IPS-18a (cell line): ENCODE measurements around the gene CBFA2T3.
"Not testable (repeated sequence)": the region's sequence is repeated elsewhere in the genome, so short reads cannot be mapped to it uniquely, and the experiment has no call there.

ENCODE experiments used
- H3K27ac ChIP-seq: one replicate; pipeline ENCODE4 v1.5.1; 2013; ENCODE audit warnings: low read length
- H3K27me3 ChIP-seq: one replicate; pipeline ENCODE4 v1.6.1; 2013; ENCODE audit warnings: mild to moderate bottlenecking, low read length; ENCODE audit not compliant: control insufficient read depth, insufficient read depth
- H3K36me3 ChIP-seq: one replicate; pipeline ENCODE4 v1.6.1; 2013; ENCODE audit warnings: low read depth, low read length; ENCODE audit not compliant: control insufficient read depth
- H3K4me1 ChIP-seq: one replicate; pipeline ENCODE4 v1.6.1; 2013; ENCODE audit warnings: low read depth, low read length; ENCODE audit not compliant: control insufficient read depth
- H3K4me3 ChIP-seq: one replicate; pipeline ENCODE4 v1.5.1; 2013; ENCODE audit warnings: low read length
- H3K9ac ChIP-seq: one replicate; pipeline ENCODE4 v1.6.1; 2013; ENCODE audit warnings: mild to moderate bottlenecking, low read length, moderate library complexity
- H3K9me3 ChIP-seq: one replicate; pipeline ENCODE4 v1.6.1; 2013; ENCODE audit warnings: low read depth, low read length; ENCODE audit not compliant: control insufficient read depth

Gene CBFA2T3

GRCh38 chr16:89009343-89010209 is 32.6 kb upstream of the CBFA2T3 start:
- H3K4me3 ChIP-seq: no peak overlapping the region
- H3K9ac ChIP-seq: no peak overlapping the region
- H3K36me3 ChIP-seq: no peaks in the 10 kb centered on the region
- no peaks in the 10 kb centered on the region for H3K9me3 ChIP-seq
- H3K27ac ChIP-seq: no peak overlapping the region
- no peaks in the 10 kb centered on the region for H3K4me1 ChIP-seq
- no peaks in the 10 kb centered on the region for H3K27me3 ChIP-seq

DNA sequence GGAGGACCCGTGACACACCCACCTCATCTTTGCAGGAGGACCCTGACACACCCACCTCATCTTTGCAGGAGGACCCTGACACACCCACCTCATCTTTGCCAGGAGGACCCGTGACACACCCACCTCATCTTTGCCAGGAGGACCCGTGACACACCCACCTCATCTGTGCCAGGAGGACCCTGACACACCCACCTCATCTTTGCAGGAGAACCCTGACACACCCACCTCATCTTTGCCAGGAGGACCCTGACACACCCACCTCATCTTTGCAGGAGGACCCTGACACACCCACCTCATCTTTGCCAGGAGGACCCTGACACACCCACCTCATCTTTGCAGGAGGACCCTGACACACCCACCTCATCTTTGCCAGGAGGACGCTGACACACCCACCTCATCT is 31.8 kb upstream of the CBFA2T3 start:
- H3K27ac ChIP-seq: not testable (repeated sequence)

DNA sequence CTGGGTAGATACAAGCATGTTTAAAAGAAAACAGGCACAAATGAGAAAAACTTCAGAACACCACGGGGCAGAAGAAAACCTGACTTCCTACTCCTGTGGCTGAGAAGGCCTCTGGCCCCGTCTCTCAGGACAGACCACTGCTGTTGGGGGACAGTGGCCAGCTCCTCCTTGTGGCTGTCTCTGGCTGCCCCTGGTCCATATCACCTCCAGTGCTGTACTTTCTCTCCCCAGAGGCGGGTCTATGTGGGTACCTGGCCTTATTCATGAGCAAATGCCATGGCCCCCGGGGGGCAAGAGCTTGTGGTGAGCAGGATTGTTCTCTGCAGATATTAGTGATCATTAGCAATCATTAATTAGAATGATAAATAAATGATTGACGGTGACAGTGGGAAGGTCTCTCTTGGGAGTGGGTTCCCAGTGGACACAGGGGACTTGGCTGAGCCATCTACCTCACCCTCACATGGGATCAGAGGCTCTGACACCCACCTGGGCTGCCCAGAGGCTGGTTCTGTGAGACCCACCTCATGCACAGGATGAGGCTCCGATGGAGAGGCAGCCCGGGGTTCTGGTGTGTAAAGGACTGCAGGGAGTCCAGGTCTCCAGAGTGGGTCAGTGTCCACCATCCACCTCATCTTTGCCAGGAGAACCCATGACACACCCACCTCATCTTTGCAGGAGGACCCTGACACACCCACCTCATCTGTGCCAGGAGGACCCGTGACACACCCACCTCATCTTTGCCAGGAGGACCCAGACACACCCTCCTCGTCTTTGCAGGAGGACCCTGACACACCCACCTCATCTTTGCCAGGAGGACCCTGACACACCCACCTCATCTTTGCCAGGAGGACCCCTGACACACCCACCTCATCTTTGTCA is 30.6 kb upstream of the CBFA2T3 start:
- no peaks in the 10 kb centered on the region for H3K4me1 ChIP-seq
- no peak overlapping the region for H3K9ac ChIP-seq
- H3K27ac ChIP-seq: no peak overlapping the region

More for the DNA sequence above, 31.8 kb upstream of the CBFA2T3 start:
- H3K27me3 ChIP-seq, H3K9ac ChIP-seq, H3K4me1 ChIP-seq, H3K4me3 ChIP-seq, H3K36me3 ChIP-seq, H3K9me3 ChIP-seq: not testable (repeated sequence)

GRCh38 chr16:89006036-89006752 is 29.2 kb upstream of the CBFA2T3 start:
- H3K4me1 ChIP-seq: peaks cover 6% of the 10 kb centered on the region
- H3K27ac ChIP-seq: no peak overlapping the region
- no peaks in the 10 kb centered on the region for H3K36me3 ChIP-seq
- H3K4me3 ChIP-seq: no peak overlapping the region
- no peak overlapping the region for H3K9ac ChIP-seq
- H3K9me3 ChIP-seq: no peaks in the 10 kb centered on the region
- H3K27me3 ChIP-seq: peaks cover 9% of the 10 kb centered on the region

More for the DNA sequence above, 30.6 kb upstream of the CBFA2T3 start:
- H3K4me3 ChIP-seq: no peak overlapping the region
- H3K36me3 ChIP-seq: no peaks in the 10 kb centered on the region
- H3K27me3 ChIP-seq: no peaks in the 10 kb centered on the region
- no peaks in the 10 kb centered on the region for H3K9me3 ChIP-seq

DNA sequence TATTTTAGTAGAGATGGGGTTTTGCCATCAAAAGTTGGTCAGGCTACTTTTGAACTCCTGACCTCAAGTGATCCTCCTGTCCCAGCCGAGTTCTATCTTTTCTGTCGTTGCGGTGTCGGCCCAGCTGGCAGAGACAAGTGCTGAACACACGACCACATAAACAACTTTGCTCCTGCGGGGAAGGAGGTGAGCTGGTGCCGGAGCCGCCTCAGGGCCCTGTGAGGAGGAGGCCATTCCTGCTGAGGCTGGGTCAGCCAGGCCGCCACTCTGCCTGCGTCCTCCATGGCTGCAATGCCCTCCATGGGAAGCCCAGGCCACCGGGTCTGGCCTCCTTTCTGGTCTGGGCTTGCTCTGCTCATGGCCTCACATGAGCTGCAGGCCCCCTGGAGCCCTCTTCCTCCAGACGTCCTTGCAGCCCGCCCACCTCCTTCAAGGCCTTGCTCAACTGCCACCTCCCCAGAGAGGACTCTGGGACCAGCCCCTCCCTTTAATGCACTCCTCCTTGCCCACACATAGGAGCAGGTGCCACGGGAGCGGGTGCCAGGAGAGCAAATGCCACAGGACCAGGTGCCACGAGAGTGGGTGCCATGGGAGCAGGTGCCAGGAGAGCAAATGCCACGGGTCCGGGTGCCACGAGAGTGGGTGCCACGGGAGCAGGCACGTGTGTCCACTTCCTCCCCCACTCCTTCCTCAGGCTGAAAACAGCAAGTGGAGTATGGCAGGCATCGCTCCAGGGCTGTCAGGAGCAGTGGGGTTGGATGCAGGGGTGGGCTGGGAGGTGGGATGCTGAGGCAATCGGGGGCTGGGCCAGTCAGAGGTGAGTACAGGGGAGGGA is 28.4 kb upstream of the CBFA2T3 start:
- Histone ChIP-seq H3K27ac (no peak overlapping the region), H3K9ac (no peak overlapping the region), H3K9me3 (no peaks in the 10 kb centered on the region), H3K4me3 (no peak overlapping the region), H3K4me1 (peaks cover 8% of the 10 kb centered on the region), H3K27me3 (peaks cover 17% of the 10 kb centered on the region), H3K36me3 (no peaks in the 10 kb centered on the region)

DNA sequence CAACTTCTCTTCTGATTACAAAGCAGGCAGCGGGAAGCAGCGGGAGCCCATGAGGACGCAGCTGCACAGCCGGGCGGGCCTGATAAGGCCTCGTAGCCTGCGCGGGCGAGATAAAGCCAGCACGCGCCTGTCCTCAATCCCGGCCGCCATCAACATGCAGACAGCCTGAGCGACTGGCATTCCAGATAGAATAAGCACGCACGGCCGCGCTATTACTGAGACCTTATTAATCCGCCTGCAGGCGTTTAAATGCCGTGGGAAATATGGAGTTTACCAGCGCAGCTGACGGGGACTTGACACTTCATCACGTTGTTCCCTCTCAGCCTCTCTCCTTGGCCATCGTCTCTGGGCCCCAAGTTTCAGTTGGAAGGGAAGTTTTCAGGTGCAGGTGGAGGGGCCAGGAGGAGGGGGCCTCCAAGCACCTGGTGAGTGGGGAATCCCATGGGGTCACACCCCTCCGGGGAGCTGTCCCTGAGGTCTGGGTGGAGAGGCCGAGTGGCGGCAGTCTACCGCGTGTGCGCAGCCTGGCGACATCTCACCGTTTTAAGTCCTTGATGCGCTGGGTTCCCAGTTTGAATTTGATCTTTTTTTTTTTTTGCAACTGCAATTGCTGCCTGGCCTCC is 27.3 kb upstream of the CBFA2T3 start:
- no peak overlapping the region for H3K4me3 ChIP-seq
- H3K36me3 ChIP-seq: no peaks in the 10 kb centered on the region
- no peak overlapping the region for H3K27ac ChIP-seq
- H3K9ac ChIP-seq: no peak overlapping the region
- no peaks in the 10 kb centered on the region for H3K9me3 ChIP-seq
- H3K27me3 ChIP-seq: peaks cover 23% of the 10 kb centered on the region
- H3K4me1 ChIP-seq: peaks cover 13% of the 10 kb centered on the region

GRCh38 chr16:89003831-89004208 is 26.8 kb upstream of the CBFA2T3 start:
- Histone ChIP-seq H3K9me3 (no peaks in the 10 kb centered on the region), H3K27me3 (peaks cover 23% of the 10 kb centered on the region), H3K4me3 (no peak overlapping the region), H3K27ac (no peak overlapping the region), H3K4me1 (peaks cover 13% of the 10 kb centered on the region), H3K9ac (no peak overlapping the region), H3K36me3 (no peaks in the 10 kb centered on the region)

- H3K27ac ChIP-seq: no peak overlapping the region
- H3K4me3 ChIP-seq: no peak overlapping the region
- peaks cover 13% of the 10 kb centered on the region for H3K4me1 ChIP-seq
- no peaks in the 10 kb centered on the region for H3K36me3 ChIP-seq
- no peak overlapping the region for H3K9ac ChIP-seq
- H3K9me3 ChIP-seq: no peaks in the 10 kb centered on the region
- H3K27me3 ChIP-seq: peaks cover 23% of the 10 kb centered on the region
Measured at GRCh38 chr16:89002851-89003830, 26.1 kb upstream of the CBFA2T3 start.

GRCh38 chr16:89002081-89002480 is 25.1 kb upstream of the CBFA2T3 start:
- not testable (repeated sequence) for H3K36me3 ChIP-seq, H3K9ac ChIP-seq, H3K4me3 ChIP-seq, H3K9me3 ChIP-seq, H3K27ac ChIP-seq
- peaks cover 23% of the 10 kb centered on the region for H3K27me3 ChIP-seq
- H3K4me1 ChIP-seq: peaks cover 13% of the 10 kb centered on the region
